GM19328 (cell line): Measurements from ENCODE around the gene BRAT1.
A peak's percentile ranks its signal among the peaks of the same experiment; 100 is the strongest.
"Not testable (repeated sequence)": the region's sequence is repeated elsewhere in the genome, so short reads cannot be mapped to it uniquely, and the experiment has no call there.

Experiments used
- ATAC-seq: cut with Tn5 transposase; IDR thresholded peaks from one replicate; pipeline ENCODE4 v1.9.1; 2021; ENCODE audit warnings: mild to moderate bottlenecking, moderate library complexity; ENCODE audit not compliant: unreplicated experiment

The BRAT1 gene

GRCh38 chr7:2555121-2556052, at the start of gene BRAT1:
BRAT1 (minus strand) TSS chr7:2555524; CDS start chr7:2554431, 1,093 bp downstream.
- peak; percentile 71 for ATAC-seq

GRCh38 chr7:2604608-2605174, 49.4 kb upstream of the BRAT1 start:
- no peak for ATAC-seq

- no peak for ATAC-seq
Measured at GRCh38 chr7:2603044-2603965, 48.0 kb upstream of the BRAT1 start.

GRCh38 chr7:2602406-2603043, 47.2 kb upstream of the BRAT1 start:
- no peak for ATAC-seq

GRCh38 chr7:2601907-2602306, 46.6 kb upstream of the BRAT1 start:
- ATAC-seq: no peak

- no peak for ATAC-seq
Measured at GRCh38 chr7:2601065-2601464, 45.7 kb upstream of the BRAT1 start.

GRCh38 chr7:2598154-2598823, 43.0 kb upstream of the BRAT1 start:
- no peak for ATAC-seq

GRCh38 chr7:2597273-2597640, 41.9 kb upstream of the BRAT1 start:
- no peak for ATAC-seq

GRCh38 chr7:2596464-2597272, 41.3 kb upstream of the BRAT1 start:
- ATAC-seq: no peak

- ATAC-seq: no peak
Measured at GRCh38 chr7:2595258-2595860, 40.0 kb upstream of the BRAT1 start.

GRCh38 chr7:2594599-2594998, 39.3 kb upstream of the BRAT1 start:
- no peak for ATAC-seq

GRCh38 chr7:2593036-2593727, 37.9 kb upstream of the BRAT1 start:
- no peak for ATAC-seq

GRCh38 chr7:2592375-2592865, 37.1 kb upstream of the BRAT1 start:
- ATAC-seq: no peak

GRCh38 chr7:2589941-2590340, 34.6 kb upstream of the BRAT1 start:
- not testable (repeated sequence) for ATAC-seq

- no peak for ATAC-seq
Measured at GRCh38 chr7:2589341-2589740, 34.0 kb upstream of the BRAT1 start.

- no peak for ATAC-seq
Measured at GRCh38 chr7:2587778-2588177, 32.5 kb upstream of the BRAT1 start.

GRCh38 chr7:2587134-2587533, 31.8 kb upstream of the BRAT1 start:
- ATAC-seq: no peak

GRCh38 chr7:2586326-2587020, 31.1 kb upstream of the BRAT1 start:
- ATAC-seq: no peak
